Stomach (tissue), 4 donors: ENCODE data around the gene DHDDS.

Source experiments
- EP300 ChIP-seq: sonication (generic); formaldehyde crosslinking; IDR thresholded peaks from one replicate; pipeline ENCODE4 v1.6.1; 2017; ENCODE audit warnings: antibody characterized with exemption
- POLR2A ChIP-seq, 4 donors: fragments of 450-650 bp; IDR thresholded peaks; one replicate each; pipeline ENCODE4 v1.6.1; 2016; ENCODE audit warnings: antibody characterized with exemption in 4 of 4, control low read depth in 2 of 4, mild to moderate bottlenecking in 1 of 4, moderate library complexity in 1 of 4
- POLR2AphosphoS5 ChIP-seq, 3 donors: sonication (generic); formaldehyde crosslinking; IDR thresholded peaks; one replicate each; pipeline ENCODE4 v1.6.1; 2016; ENCODE audit warnings: antibody characterized with exemption in 3 of 3
- TF ChIP-seq, protein P1 (sequence below), 7 experiments: fragments of 450-650 bp in 4 of 7; fragments of 200-600 bp in 3 of 7; sonication (generic) in 3 of 7; IDR thresholded peaks; one replicate each; pipeline ENCODE4 v1.5.1; 2016 to 2019; ENCODE audit warnings: antibody characterized with exemption in 7 of 7, control low read depth in 2 of 7, mild to moderate bottlenecking in 1 of 7

DNA sequence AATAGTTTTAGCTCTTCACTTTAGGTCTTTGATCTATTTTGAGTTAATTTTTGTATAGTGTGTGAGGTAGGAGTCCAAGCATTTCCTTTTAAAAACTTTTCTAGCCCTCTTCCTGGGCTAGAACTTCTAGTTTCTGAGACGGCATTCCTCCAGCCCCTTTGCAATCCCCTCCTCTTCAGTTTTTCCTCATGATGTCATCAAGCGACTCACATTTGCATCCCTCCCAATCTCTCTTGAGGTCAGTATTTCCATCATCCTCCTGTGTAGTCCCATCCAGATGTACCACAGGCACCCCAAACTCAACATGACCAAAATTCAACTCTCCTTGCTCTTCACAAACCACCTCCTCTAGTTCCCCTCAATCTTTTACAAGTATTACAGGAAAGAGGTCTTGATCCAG is 50.8 kb downstream of the DHDDS start:
- TF ChIP-seq, protein P1, sequence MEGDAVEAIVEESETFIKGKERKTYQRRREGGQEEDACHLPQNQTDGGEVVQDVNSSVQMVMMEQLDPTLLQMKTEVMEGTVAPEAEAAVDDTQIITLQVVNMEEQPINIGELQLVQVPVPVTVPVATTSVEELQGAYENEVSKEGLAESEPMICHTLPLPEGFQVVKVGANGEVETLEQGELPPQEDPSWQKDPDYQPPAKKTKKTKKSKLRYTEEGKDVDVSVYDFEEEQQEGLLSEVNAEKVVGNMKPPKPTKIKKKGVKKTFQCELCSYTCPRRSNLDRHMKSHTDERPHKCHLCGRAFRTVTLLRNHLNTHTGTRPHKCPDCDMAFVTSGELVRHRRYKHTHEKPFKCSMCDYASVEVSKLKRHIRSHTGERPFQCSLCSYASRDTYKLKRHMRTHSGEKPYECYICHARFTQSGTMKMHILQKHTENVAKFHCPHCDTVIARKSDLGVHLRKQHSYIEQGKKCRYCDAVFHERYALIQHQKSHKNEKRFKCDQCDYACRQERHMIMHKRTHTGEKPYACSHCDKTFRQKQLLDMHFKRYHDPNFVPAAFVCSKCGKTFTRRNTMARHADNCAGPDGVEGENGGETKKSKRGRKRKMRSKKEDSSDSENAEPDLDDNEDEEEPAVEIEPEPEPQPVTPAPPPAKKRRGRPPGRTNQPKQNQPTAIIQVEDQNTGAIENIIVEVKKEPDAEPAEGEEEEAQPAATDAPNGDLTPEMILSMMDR (IDR thresholded peaks at IDR 0.05) = no peak
- TF ChIP-seq POLR2AphosphoS5 (IDR thresholded peaks at IDR 0.05) (no peak), EP300 (no peak), POLR2A (IDR thresholded peaks at IDR 0.05) (no peak)
